Activated CD4-positive, alpha-beta T cell treated with anti-CD3 and anti-CD28 coated beads for 24 hours (primary cell): Measurements from ENCODE around the gene ENTPD3.
"Not testable (repeated sequence)": the region's sequence is repeated elsewhere in the genome, so short reads cannot be mapped to it uniquely, and the experiment has no call there.

Experiments used
- DNase-seq, 2 donors: peaks; one replicate each; pipeline ENCODE4 v3.0.0-alpha.2; 2020; ENCODE audit warnings: low read depth in 2 of 2

Gene ENTPD3

GRCh38 chr3:40407007-40407406 is 20.0 kb downstream of the ENTPD3 start:
- no peak for DNase-seq

GRCh38 chr3:40407611-40408010 is 20.6 kb downstream of the ENTPD3 start:
- DNase-seq: no peak

GRCh38 chr3:40414270-40414669 is 27.3 kb downstream of the ENTPD3 start:
- DNase-seq: no peak

DNA sequence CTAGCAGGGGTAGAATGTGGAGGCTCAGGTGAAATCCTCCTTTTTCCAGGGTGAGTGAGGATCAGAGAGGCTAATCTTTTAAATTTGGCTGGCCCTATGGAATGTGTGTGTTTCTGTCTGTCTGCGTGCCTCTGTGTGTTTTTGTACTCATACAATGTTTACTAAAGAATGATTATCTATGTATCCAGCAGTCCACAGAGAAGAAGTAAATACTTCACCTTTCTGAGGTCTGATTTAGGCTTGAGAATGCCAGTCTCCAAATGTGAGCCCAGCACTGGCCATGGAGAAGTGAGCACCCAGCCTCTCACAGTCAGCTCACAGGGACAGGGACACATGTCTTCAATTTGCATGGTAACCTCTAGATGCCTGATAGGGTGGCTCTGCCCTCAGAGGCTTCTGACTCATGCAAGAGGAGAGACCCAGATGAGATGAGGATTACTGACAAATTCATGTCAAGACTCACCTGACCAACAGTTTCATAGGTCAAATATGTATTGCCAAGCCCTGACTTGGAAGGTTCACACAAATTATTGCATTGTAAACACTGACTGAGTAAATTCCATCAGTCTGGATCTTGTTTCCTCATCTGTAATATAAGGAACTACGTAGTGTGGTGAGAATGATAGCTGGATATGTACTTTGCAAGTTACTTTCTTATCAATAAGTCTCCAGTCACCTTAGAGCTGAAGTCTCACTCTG is 31.0 kb downstream of the ENTPD3 start:
- DNase-seq: no peak

GRCh38 chr3:40422861-40423260 is 35.9 kb downstream of the ENTPD3 start:
- DNase-seq: no peak

DNA sequence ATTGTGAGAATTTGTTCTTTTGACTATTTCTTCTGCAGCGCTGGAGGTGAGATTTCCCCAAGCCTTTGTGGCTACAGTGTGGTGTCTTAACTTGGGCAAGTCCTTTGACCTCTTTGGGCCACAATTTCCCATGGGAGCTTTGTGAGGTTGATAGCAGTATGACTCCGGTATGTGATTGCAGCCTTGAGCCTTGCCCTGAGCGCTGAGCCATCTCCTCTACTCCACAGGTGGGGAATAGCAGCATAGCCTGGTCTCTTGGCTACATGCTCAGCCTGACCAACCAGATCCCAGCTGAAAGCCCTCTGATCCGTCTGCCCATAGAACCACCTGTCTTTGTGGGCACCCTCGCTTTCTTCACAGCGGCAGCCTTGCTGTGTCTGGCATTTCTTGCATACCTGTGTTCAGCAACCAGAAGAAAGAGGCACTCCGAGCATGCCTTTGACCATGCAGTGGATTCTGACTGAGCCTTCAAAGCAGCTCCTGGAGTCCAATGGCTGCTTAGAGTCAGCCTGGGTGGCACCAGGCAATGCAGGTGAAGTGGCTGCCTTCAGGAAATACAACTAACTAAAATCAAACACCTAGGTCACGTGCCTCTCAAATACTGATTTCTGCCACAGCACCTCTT is 40.2 kb downstream of the ENTPD3 start:
- no peak for DNase-seq

DNA sequence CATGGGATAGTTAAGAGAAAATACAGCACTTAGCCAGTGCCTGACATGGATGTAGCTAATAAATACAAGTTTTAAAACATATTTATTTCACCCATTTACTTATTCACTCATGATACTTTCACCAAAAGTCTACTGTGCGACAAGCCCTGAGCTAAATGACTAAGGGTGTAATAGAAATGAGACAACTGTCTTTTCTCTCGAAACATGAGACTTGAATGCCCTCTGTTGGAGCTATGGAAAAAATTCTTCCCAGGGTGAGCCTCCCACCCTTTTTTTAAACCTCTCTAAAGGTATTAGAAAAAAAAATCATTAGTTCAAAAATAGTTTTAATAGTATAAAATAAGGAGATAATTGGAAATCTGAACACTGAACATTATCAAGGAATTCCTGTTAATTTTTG is 45.8 kb downstream of the ENTPD3 start:
- no peak for DNase-seq

DNA sequence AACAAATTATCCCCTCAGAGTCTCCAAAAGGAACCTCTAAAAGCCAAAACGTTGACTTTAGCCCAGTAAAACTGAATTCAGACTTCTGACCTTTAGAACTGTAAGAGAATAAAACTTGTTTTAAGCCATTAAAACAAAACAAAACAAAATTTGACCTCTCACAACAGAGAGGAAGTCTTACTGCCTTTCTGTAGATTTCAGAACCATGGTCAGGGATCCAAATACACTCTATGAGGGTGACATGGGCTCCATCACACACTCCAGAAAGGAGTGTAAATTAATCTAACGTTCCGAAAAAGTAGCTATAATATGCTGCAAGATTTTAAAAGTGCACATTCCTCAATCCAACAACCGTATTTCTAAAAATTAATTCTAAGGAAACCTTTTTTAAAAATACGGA is 50.9 kb downstream of the ENTPD3 start:
- DNase-seq: no peak

DNA sequence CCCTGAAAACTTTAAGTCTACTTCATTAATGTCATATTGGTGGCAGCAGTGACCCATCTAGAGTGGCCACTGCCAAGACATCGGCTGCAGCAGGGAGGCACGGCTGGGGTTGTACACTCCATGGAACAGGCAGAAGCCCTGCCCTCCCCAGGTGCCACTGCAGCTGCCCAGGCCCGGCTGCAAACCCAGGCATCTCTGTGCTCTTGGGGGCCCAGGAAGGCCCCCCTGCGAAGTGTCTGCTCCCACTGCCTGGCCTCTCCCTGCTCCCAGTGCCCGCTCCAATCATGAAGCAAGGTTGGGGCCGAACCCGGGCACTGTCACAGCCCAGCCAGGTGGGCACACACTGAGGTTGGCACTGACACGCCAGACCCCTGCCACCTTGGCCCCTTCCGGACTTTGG is 58.1 kb downstream of the ENTPD3 start:
- DNase-seq: no peak

DNA sequence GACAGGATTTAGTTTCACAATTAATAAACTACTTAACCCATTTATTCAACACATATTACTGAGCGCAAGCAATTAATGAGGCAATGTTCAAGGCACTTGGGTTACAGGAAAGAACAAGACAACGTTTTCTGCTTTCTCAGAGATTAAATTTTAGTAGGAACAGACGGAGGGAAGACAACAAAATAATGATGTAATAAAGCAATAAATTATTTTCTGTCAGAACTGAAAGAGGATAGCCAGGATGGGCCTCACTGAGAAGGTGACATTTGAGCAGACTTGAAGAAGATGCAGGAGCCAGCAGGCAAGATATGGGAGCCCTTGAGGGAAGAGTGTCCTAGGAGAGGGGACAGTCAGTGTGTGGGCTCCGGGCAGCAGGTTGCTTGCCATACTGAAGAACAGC is 58.9 kb downstream of the ENTPD3 start:
- no peak for DNase-seq

DNA sequence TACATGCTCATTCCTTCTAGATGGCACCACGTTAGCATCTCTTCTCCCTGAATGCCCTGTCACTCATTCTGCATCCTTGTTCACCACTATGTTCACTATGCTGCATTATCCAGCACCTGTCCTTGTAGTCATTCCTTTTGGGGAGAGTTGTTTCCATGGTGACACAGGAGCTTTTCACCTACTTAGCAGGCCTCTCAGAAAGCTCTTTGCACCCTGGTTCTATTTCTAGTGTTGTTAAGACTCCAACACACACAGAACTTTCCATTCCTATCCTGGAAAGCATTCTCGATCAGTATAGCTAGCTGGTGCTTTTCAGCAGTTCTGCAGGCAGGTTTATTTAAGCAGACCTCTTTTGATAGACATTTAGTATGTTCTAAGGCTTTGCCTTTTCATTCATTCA is 63.5 kb downstream of the ENTPD3 start:
- DNase-seq: no peak

GRCh38 chr3:40451551-40451950 is 64.6 kb downstream of the ENTPD3 start:
- no peak for DNase-seq

DNA sequence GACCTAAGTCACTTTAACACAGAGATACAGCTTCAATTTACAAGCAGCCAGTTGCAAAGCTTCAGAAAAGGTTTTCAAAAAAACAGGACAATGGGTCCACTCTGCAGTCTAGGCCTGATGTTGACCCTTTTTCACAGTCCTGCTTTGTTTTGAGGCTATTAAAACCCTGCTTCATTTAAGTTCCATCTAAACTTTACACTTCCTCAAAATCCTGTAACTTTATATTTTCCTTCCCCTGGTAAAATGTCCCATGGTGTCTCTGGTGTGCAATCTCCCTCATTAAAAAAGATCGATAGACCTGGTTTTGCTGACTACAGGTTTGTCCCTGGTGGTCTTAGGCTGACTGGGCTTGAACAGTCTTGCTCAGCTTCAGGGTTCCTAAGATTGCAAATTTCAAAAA is 65.1 kb downstream of the ENTPD3 start:
- DNase-seq: no peak

DNA sequence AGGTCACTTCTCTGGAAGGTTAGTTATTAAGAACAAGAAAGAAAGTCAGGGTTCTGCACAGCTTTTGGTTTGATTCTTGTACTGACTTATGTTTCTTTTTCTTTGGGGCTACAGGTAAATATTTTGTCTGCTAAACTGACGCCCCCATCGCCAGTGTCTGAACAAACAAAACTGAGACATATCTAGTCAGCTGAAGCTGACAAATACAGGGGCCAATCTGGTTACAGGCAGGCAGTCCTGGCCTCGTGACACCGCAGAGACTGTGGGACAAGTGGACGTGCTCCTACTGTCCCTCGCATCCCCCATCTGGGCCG is 65.5 kb downstream of the ENTPD3 start:
- no peak for DNase-seq

GRCh38 chr3:40452876-40453730 is 66.1 kb downstream of the ENTPD3 start:
- DNase-seq: peak; percentile 88 to 92

- no peak for DNase-seq
These were observed 66.9 kb downstream of the ENTPD3 start for GRCh38 chr3:40453933-40454332.

DNA sequence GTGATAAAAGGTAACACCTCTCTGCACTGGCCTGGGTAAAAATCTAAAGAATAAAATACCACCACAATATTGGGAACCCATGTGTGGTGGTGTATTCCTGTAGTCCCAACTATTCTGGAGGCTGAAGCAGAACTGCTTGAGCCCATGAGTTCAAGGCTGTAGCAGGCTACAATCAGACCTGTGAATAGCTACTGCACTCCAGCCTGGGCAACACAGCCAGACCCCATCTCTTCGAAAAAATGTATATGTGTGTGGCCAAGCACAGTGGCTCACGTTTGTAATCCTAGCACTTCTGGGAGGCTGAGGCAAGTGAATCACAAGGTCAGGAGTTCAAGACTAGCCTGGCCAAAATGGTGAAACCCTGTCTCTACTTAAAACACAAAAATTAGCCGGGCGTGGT is 68.3 kb downstream of the ENTPD3 start:
- no peak for DNase-seq

DNA sequence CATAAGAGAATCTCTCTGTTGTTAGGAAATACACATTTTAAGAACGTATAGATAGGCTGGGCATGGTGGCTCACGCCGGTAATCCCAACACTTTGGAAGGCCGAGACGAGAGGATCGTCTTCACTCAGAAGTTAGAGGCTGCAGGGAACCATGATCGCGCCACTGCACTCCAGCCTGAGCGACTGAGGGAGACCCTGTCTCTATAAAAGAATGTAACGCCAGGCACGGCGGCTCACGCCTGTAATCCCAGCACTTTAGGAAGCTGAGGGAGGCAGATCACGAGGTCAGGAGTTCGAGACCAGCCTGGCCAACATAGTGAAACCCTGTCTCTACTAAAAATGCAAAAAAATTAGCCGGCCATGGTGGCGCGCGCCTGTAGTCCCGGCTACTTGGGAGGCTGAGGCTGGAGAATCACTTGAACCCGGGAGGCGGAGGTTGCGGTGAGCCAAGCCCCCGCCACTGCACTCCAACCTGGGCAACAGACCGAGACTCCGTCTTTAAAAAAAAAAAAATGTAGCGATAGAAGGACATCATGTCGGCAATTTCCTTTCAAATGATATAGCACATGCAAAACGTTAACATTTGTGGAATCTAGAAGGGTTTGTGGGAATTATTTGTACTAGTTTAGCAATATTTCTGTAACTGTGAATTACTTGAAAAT is 69.4 kb downstream of the ENTPD3 start:
- no peak for DNase-seq

DNA sequence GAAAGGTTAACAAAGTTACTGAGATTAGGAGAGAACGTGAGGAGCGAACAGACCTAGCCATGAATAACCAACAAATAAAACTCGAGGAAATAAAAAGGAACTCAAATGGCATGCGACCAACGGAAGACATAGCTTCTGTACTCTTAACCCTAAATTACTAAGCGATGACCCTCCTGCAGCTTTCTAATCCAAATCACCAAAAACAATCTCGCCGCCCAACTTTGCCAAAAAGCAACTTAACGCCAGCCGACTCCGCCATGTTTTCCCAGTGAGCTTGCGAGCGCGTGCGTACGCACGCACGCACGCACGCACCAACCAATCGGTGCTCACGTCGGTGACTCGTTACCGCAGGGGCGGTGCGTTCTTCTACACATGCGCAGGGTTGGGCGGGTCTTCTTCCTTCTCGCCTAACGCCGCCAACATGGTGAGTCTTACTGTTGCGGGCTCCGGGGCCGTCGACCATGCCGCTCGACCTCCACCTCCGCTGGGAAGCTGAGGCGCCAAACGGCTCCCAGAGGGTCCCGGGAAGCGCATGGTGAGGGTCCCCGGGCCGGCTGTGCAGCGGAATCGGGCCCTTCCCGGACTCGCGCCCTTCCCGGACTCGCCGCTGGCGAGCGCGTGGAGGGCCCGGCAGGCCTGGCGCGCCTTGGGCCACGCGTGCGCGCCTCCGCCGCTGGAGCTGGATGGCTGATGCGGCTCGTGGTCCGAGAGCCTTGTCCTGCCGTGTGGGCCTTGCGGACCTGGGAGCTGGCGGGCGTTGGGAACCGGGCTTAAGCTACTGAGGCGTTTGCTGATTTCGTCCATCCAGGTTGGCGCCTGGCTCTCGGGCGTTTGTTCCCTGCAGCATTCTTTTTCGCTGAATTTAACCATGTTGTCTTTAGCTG is 70.2 kb downstream of the ENTPD3 start, which contains the start of gene RPL14:
RPL14 (plus strand) TSS at position 400 of the 884 bp plus-strand sequence; CDS start at position 533, 133 bp downstream.
- peak; percentile 90 to 91 for DNase-seq

- DNase-seq: no peak
These were observed 71.5 kb downstream of the ENTPD3 start for GRCh38 chr3:40458473-40458872.

- DNase-seq: not testable (repeated sequence)
These were observed 73.5 kb downstream of the ENTPD3 start for GRCh38 chr3:40460481-40460880.
